Measurements from ENCODE around the gene MTCP1.

GRCh38 chrX:155056877-155057792 lies 13.8 kb downstream of the MTCP1 start:
- TF ChIP-seq CTCF (IDR thresholded peaks at IDR 0.05) (peak in 1 of 3 donors; percentile 26), POLR2A (IDR thresholded peaks at IDR 0.05) (no peak)
